ENCODE results near the gene PDE7B. TPM values are rescaled to one million over a fixed set of nuclear protein-coding genes. Genes with fewer than 3 reads are reported as not detected.

PDE7B gene
- total and polyA plus RNA-seq, 2 of the 13 experiments (the other 11 are each of a cell fraction or from before 2014, with no cell fraction given): not detected

DNA sequence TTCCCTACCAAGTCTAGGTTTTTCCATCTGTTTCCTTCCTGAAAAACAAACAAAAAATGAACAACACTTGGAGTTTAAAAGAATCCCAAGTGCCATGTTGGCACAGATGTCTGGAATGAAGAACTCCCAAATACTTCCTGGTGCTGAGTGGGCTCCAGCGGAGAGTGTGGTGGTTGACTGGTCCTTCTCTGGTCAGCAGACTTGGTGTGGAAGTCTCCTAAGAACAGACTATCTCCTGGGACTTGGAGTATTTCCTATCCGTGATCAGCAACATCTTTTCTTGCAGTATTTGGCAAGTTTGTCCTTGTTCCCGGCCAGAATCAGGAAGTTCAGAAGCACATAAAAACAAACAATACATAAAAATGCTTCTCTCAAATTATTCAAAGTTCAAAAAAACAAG is 244.5 kb downstream of the PDE7B start (continued):
- TF ChIP-seq SOX5 (CRISPR knock-in tag; IDR thresholded peaks at IDR 0.05; ENCODE audit: borderline replicate concordance): no peak
- no peak for TF ChIP-seq NCOA5 (CRISPR knock-in tag; IDR thresholded peaks at IDR 0.05)
- no peak for TF ChIP-seq DRAP1 (CRISPR knock-in tag; IDR thresholded peaks at IDR 0.05)
- TF ChIP-seq GATAD2A (CRISPR knock-in tag; IDR thresholded peaks at IDR 0.05): no peak
- TF ChIP-seq ZNF180 (CRISPR knock-in tag; IDR thresholded peaks at IDR 0.05; ENCODE audit: borderline replicate concordance, low read depth): no peak
- TF ChIP-seq, protein P1, sequence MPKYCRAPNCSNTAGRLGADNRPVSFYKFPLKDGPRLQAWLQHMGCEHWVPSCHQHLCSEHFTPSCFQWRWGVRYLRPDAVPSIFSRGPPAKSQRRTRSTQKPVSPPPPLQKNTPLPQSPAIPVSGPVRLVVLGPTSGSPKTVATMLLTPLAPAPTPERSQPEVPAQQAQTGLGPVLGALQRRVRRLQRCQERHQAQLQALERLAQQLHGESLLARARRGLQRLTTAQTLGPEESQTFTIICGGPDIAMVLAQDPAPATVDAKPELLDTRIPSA (CRISPR knock-in tag; IDR thresholded peaks at IDR 0.05; ENCODE audit: borderline replicate concordance): no peak

- DNase-seq (ENCODE audit: low spot score): no peak
- Histone ChIP-seq H2AFZ (ENCODE audit: low read length) (no peak overlapping the region), H4K20me1 (ENCODE audit: insufficient read depth, low read length) (no peaks in the 10 kb centered on the region), H3K4me1 (ENCODE audit: insufficient read depth, low read length) (peaks cover 9% of the 10 kb centered on the region; the same call in 1 of the 2 replicates), H3K9ac (ENCODE audit: insufficient read depth, low read depth, low read length) (no peak overlapping the region), H3K4me2 (ENCODE audit: low read depth, low read length) (no peak overlapping the region), H3K27ac (ENCODE audit: extremely low read length, insufficient read depth, low read length) (no peak overlapping the region), H3K4me3 (replicated peaks in 1 of 3; ENCODE audit: insufficient read depth in 1 of 3, low read depth in 2 of 3, low read length in 3 of 3) (no peak overlapping the region), H3K79me2 (ENCODE audit: insufficient read depth, low read length) (no peaks in the 10 kb centered on the region), H3K36me3 (replicated peaks in 1 of 2; ENCODE audit: control insufficient read depth in 1 of 2, insufficient read depth in 2 of 2, low read length in 2 of 2) (no peaks in the 10 kb centered on the region), H3K27me3 (ENCODE audit: control insufficient read depth in 1 of 2, insufficient read depth in 2 of 2, low read length in 2 of 2) (no peaks in the 10 kb centered on the region), H3K9me3 (ENCODE audit: low read length) (no peaks in the 10 kb centered on the region)
- 33% methylated on average over 7 of the region's 7 CpGs for WGBS (ENCODE audit: low lambda C conversion rate)
- TF ChIP-seq REL (CRISPR knock-in tag; conservative IDR thresholded peaks at IDR 0.05) (no peak), PAF1 (CRISPR knock-in tag; IDR thresholded peaks at IDR 0.05) (no peak), ZNF501 (CRISPR knock-in tag; IDR thresholded peaks at IDR 0.05) (no peak)
- intact Hi-C loops (cut with micrococcal nuclease; ENCODE audit: unreplicated experiment): no loop called here
- FAIRE-seq: no peak
- POLR2A ChIA-PET: no interaction called here
- BruUV-seq (replicated peaks): no TSS peak
- ATAC-seq: no peak
- in situ Hi-C loops (cut with HindIII; ENCODE audit: extremely low pct_ligation_motif_present, low pct_unique_long_range_greater_than_20kb): no loop called here
- CTCF ChIA-PET (ENCODE audit: low intra/inter-chr PET ratio, low total read pairs): no interaction called here
Measured at GRCh38 chr6:136102991-136103688, 251.6 kb downstream of the PDE7B start.
